GM12891 (cell line): ENCODE results near the gene SLC35C1.

Experiments
- PAX5 ChIP-seq: IDR thresholded peaks from 2 replicates; pipeline ENCODE4 v1.6.1; 2011; ENCODE audit warnings: low read length, moderate library complexity, mild to moderate bottlenecking; ENCODE audit not compliant: insufficient read depth, severe bottlenecking
- POLR2A ChIP-seq: IDR thresholded peaks from 2 replicates; pipeline ENCODE4 v1.6.1; 2011; ENCODE audit warnings: low read depth, low read length, control low read depth
- POLR2AphosphoS5 ChIP-seq: IDR thresholded peaks from 2 replicates; pipeline ENCODE4 v1.6.1; 2011; ENCODE audit warnings: low read depth, low read length, control low read depth
- POU2F2 ChIP-seq: IDR thresholded peaks from 2 replicates; pipeline ENCODE4 v1.6.1; 2011; ENCODE audit warnings: low read depth, mild to moderate bottlenecking, control low read depth, low read length, moderate library complexity
- SPI1 ChIP-seq: IDR thresholded peaks from 2 replicates; pipeline ENCODE4 v1.6.1; 2011; ENCODE audit warnings: low read depth, low read length, control low read depth
- TAF1 ChIP-seq: IDR thresholded peaks from 2 replicates; pipeline ENCODE4 v1.6.1; 2011; ENCODE audit warnings: low read depth, low read length, control low read depth

GRCh38 chr11:45802531-45803317, 2.2 kb upstream of the SLC35C1 start:
- no peak for TF ChIP-seq POLR2A
- TF ChIP-seq PAX5 = no peak
- no peak for TF ChIP-seq POLR2AphosphoS5
- TF ChIP-seq POU2F2 = no peak
- no peak for TF ChIP-seq TAF1
- TF ChIP-seq SPI1 = no peak
